Chondrocyte (in vitro differentiated cells): ENCODE results near the gene PRPF39. TPM values are rescaled to one million over a fixed set of nuclear protein-coding genes. Genes with fewer than 3 reads are reported as not detected.

Source experiments
- DNase-seq: peaks from one replicate; pipeline ENCODE4 v3.0.0; 2021; ENCODE audit warnings: mixed read lengths, low spot score
- H3K27ac Mint-ChIP-seq: one replicate; pipeline ENCODE4 v1.8.0; 2021; ENCODE audit warnings: mild to moderate bottlenecking, moderate library complexity, mixed read lengths; ENCODE audit not compliant: unreplicated experiment
- H3K27me3 Mint-ChIP-seq: 2 replicates; pipeline ENCODE4 v1.8.0; 2021; ENCODE audit warnings: low read depth, mixed read lengths
- H3K36me3 Mint-ChIP-seq: 2 replicates; pipeline ENCODE4 v1.8.0; 2021; ENCODE audit warnings: low read depth, mixed read lengths
- H3K4me1 Mint-ChIP-seq: 2 replicates; pipeline ENCODE4 v1.8.0; 2021; ENCODE audit warnings: low read depth, mild to moderate bottlenecking, mixed read lengths
- H3K4me3 Mint-ChIP-seq: one replicate; pipeline ENCODE4 v1.8.0; 2021; ENCODE audit warnings: mild to moderate bottlenecking, moderate library complexity, mixed read lengths; ENCODE audit not compliant: unreplicated experiment
- H3K9me3 Mint-ChIP-seq: 2 replicates; pipeline ENCODE4 v1.8.0; 2021; ENCODE audit warnings: low read depth, mixed read lengths
- total RNA-seq: library from RNA; stranded (reverse); gene quantifications from 3 replicates; pipeline ENCODE4 v1.2.1, GENCODE V29; 2021
- TF ChIP-seq, protein P1 (sequence below): fragments of 200-600 bp; sonication (generic); IDR thresholded peaks from 2 replicates; pipeline ENCODE4 v1.5.0; 2021; ENCODE audit warnings: antibody characterized with exemption, mild to moderate bottlenecking, moderate library complexity

The PRPF39 gene
- total RNA-seq, 1 donor from 2014 or later, result 37.1 TPM

DNA sequence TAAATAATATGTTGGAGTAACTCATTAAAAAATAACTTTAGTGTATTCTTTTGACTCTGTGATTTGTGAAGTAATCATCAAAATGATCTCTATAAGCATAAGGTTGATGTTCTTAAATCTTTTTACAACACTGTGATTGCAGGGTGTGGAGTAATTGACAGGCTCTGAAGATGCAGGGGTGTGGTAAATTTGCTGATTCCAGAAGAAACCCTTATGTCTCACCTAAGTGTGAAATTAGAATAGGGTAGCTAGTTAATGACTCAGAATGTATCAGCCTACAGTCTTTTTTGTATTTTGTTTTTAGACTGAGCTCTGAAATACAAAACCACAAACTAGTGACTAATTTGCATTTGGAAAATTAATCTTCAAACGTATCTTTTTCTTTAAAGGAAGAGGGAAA is 5.9 kb downstream of the PRPF39 start:
- Mint-ChIP-seq H3K27me3 (no peaks in the 10 kb centered on the region), H3K4me1 (peaks cover 63% of the 10 kb centered on the region), H3K36me3 (no peaks in the 10 kb centered on the region), H3K9me3 (no peaks in the 10 kb centered on the region), H3K27ac (peak overlapping the region; percentile 25), H3K4me3 (no peak overlapping the region)
- DNase-seq, result no peak
- TF ChIP-seq, protein P1, sequence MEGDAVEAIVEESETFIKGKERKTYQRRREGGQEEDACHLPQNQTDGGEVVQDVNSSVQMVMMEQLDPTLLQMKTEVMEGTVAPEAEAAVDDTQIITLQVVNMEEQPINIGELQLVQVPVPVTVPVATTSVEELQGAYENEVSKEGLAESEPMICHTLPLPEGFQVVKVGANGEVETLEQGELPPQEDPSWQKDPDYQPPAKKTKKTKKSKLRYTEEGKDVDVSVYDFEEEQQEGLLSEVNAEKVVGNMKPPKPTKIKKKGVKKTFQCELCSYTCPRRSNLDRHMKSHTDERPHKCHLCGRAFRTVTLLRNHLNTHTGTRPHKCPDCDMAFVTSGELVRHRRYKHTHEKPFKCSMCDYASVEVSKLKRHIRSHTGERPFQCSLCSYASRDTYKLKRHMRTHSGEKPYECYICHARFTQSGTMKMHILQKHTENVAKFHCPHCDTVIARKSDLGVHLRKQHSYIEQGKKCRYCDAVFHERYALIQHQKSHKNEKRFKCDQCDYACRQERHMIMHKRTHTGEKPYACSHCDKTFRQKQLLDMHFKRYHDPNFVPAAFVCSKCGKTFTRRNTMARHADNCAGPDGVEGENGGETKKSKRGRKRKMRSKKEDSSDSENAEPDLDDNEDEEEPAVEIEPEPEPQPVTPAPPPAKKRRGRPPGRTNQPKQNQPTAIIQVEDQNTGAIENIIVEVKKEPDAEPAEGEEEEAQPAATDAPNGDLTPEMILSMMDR, result no peak

DNA sequence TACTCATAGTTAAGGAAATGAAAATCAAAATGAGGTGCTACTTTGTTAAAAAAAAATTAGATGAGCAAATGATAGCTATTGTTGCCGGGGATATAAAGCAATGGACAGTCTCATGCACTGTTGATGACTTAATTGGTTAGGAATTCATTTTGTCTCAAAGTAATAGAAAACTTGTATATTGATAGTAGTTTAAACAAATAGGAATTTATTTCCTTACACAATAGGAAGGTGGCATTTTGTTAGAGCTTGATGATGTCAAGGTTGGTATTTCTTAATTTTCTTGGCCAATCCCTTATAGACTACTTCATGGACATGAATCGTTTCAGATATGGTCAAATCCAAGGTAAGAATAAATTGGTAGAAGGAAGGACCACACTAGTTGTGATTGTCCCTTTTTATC is 7.8 kb downstream of the PRPF39 start:
- TF ChIP-seq, protein P1, result no peak
- DNase-seq, result no peak

DNA sequence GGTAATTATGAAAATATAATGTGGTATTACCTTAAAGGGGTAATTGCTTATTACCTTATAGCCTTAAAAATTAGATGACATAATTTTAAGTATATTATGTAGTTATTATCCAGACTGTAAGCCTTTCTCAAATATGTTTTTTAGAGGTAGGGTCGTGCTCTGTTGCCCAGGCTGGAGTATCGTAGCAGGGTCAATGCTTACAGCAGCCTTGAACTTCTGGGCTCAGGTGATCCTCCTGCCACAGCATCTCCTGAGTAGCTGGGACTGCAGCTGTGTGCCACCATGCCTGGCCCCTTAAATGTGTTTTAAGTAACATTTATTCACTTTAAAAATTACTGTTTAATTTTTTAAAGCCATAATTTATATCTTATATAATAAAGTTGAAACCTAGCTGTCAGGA is 10.4 kb downstream of the PRPF39 start:
- H3K27me3 Mint-ChIP-seq, result no peaks in the 10 kb centered on the region
- peaks cover 20% of the 10 kb centered on the region for H3K36me3 Mint-ChIP-seq
- H3K27ac Mint-ChIP-seq, result no peak overlapping the region
- H3K4me1 Mint-ChIP-seq, result peaks cover 28% of the 10 kb centered on the region
- H3K4me3 Mint-ChIP-seq, result no peak overlapping the region
- H3K9me3 Mint-ChIP-seq, result no peaks in the 10 kb centered on the region
- TF ChIP-seq, protein P1, result no peak
- DNase-seq, result no peak

More for the DNA sequence above, 7.8 kb downstream of the PRPF39 start:
- Mint-ChIP-seq H3K9me3 (no peaks in the 10 kb centered on the region), H3K27me3 (no peaks in the 10 kb centered on the region), H3K27ac (no peak overlapping the region), H3K36me3 (peaks cover 11% of the 10 kb centered on the region), H3K4me3 (no peak overlapping the region), H3K4me1 (peaks cover 44% of the 10 kb centered on the region)

DNA sequence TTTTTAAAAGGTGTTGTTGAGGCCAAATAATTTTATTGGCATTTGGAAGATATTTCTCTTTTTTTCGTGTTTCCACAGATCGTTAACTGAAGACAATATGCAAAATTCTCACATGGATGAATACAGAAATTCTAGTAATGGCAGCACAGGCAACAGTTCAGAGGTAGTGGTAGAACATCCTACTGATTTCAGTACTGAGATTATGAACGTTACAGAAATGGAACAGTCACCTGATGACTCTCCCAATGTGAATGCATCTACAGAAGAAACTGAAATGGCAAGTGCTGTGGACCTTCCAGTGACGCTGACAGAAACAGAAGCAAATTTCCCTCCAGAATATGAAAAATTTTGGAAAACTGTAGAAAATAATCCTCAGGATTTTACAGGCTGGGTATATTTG is 11.2 kb downstream of the PRPF39 start:
- no peaks in the 10 kb centered on the region for H3K9me3 Mint-ChIP-seq
- H3K4me1 Mint-ChIP-seq, result peaks cover 21% of the 10 kb centered on the region
- no peak overlapping the region for H3K4me3 Mint-ChIP-seq
- H3K27ac Mint-ChIP-seq, result no peak overlapping the region
- TF ChIP-seq, protein P1, result no peak
- no peaks in the 10 kb centered on the region for H3K27me3 Mint-ChIP-seq
- DNase-seq, result no peak
- H3K36me3 Mint-ChIP-seq, result peaks cover 24% of the 10 kb centered on the region

DNA sequence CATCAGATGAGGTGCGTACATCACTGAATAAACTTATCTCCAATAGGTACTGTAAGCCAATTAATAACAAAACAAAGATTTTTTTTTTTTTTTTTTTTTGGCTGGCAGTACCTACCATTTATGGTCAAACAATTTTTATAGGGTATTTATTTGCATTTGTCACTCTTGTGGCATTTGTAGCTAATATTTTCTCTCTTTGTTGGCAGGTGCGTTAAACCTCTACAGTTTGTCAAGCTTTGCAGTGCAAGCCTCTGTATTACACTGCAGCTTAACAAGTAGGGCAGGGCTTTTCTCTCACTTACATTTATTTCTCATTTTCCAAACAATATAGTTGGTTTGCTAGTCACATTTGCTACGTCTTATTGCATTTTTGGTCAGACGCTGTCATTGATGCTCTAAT is 12.3 kb downstream of the PRPF39 start:
- Mint-ChIP-seq H3K4me3 (no peak overlapping the region), H3K27ac (no peak overlapping the region), H3K27me3 (no peaks in the 10 kb centered on the region), H3K4me1 (peaks cover 12% of the 10 kb centered on the region), H3K36me3 (peaks cover 30% of the 10 kb centered on the region), H3K9me3 (no peaks in the 10 kb centered on the region)
- TF ChIP-seq, protein P1, result no peak
- no peak for DNase-seq
